GM19193 (cell line): ENCODE measurements around the gene TELO2.

Source experiments
- POLR2A ChIP-seq: IDR thresholded peaks from 4 replicates; pipeline ENCODE4 v1.6.1; 2011; ENCODE audit not compliant: insufficient read depth, insufficient read length; ENCODE audit errors: extremely low read depth

The TELO2 gene

DNA sequence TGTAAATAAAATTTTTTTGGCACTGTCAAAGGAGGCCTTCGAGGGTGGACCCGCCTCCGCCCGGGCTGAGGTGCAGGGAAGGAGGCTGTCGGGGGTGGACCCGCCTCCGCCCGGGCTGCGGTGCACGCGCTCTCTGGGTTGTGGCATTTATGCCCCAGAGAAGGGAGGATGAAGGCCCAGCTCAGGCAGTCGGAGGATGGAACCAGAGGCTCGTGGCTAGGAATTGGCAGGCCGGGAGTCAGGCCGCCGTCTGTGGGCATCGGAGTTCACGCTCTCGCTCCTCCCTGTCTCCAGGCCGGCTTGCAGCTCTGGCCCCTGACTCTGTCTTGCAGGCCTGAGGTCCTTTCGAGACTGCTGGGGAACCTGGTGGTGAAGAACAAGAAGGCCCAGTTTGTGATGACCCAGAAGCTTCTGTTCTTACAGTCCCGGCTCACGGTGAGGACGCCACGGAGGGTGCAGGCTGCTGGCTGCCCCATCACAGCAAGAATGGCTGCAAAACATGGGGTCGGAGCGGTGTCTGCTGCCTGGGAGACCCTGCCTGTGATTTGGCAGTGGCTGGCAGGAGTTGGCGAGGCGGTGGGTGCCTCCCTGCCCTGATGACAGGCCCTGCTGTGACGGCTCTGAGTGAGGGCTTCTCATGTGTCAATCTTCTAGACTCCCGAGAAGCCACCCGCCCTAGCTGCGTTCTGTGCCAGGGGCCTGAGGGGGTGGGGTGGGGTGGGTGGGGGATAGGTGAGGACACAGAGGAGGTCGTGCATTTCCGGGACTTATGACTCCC, 5.9 kb downstream of the TELO2 start:
- TF ChIP-seq POLR2A = no peak

DNA sequence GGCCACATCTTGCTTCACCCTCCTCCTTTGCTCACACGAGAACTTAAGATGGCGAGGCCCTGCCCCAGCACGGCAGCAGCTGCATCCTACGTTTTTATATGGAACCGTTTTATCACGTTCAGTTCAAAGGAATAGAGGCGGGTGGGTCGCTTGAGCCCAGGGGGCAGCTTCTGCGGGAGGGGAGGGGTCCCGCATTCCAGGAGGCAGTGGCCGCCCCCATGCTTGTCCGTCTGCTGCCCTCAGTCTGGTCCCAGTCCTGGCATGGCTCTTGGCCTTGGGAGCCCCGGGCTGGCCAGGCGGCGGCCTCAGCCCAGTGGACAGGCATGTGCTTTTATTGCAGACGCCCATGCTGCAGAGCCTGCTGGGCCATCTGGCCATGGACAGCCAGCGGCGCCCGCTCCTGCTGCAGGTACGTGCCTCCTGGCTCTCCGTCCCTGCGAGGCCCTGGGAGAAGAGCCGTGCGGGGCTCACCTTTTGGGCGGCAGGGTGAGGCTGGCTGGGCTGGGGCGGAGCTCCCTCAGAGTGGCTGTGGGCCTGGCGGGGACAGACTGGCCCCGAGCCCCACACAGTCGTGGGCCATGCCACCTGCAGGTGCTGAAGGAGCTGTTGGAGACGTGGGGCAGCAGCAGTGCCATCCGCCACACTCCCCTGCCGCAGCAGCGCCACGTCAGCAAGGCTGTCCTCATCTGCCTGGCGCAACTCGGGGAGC, 6.8 kb downstream of the TELO2 start:
- TF ChIP-seq POLR2A = no peak

DNA sequence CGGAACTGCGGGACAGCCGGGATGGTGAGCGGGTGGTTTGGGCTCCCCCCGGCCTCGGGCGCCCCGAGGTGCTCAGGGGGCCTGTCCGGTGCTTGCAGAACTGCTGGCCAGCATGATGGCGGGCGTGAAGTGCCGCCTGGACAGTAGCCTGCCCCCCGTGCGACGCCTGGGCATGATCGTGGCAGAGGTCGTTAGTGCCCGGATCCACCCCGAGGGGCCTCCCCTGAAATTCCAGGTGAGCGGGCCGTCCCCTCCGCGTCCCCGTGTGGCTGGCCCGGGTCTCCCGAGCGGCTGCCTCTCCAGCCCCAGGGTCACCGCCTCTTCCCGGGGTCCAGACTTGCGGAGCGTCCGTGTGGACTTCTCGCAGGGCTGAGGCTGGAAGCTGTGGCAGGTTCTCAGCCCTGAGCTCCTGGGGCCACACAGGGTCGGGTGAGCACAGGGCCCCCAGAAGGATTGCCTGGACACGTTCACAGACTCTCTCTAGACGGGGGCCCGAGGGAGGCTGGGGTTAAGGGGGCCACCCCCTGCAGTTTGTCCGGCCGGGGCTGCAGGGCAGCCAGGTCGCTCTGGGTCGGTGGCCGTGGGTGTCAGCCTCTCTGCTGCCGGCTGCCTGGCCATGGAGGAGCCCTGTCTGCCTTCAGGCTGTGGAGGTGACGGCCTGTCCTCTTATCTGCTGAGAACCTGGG, 7.4 kb downstream of the TELO2 start:
- TF ChIP-seq POLR2A = no peak

DNA sequence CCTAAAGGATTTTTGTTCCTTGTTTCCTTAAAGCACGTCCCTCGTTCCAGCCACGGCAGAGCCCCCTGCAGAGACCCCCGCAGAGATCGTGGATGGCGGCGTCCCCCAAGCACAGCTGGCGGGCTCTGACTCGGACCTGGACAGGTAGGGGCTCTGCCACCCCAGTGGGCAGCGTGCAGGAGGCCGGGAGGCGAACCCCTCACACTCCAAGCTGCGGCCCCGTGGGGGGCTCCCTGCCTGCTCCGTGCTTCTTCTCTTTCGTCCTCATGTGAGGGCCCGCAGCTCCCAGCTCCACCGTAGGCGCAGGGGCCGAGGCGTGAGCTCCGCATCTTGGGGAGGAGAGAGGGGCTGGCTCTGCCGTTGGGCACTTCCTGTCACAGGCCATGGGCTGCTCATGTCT, 8.5 kb downstream of the TELO2 start:
- no peak for TF ChIP-seq POLR2A

DNA sequence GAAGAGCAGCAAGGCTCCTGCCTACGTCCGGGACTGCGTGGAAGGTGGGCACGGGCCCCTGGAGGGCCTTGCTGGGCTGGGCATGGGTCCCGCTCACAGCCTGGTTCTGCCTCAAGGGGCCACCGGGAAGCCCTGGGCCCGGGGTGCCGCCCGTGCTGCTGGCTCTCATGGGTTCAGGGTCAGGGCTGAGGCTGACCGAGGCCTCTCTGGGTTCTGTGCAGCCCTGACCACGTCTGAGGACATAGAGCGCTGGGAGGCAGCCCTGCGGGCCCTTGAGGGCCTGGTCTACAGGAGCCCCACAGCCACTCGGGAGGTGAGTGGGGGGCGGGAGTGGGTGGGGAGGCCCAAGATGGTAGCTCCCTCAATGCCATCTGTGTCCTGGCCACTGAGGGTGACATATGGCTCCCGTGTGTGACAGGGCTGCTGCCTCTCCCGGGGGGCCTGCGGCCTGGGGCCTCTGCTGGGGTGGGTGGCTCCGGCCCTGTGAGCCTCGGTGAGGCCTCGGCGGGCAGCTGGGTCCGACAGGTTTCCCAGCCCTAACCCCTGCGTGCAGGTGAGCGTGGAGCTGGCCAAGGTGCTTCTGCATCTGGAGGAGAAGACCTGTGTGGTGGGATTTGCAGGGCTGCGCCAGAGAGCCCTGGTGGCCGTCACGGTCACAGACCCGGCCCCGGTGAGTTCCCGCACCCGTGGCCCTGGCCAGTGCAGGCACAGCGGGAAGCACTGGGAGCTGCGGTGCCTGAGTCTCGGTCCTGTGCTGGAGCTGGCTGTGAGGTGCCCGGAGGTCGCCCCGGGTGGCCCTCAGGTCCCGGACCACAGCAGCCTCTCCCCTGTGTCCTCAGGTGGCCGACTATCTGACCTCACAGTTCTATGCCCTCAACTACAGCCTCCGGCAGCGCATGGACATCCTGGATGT, 9.2 kb downstream of the TELO2 start:
- TF ChIP-seq POLR2A = no peak

DNA sequence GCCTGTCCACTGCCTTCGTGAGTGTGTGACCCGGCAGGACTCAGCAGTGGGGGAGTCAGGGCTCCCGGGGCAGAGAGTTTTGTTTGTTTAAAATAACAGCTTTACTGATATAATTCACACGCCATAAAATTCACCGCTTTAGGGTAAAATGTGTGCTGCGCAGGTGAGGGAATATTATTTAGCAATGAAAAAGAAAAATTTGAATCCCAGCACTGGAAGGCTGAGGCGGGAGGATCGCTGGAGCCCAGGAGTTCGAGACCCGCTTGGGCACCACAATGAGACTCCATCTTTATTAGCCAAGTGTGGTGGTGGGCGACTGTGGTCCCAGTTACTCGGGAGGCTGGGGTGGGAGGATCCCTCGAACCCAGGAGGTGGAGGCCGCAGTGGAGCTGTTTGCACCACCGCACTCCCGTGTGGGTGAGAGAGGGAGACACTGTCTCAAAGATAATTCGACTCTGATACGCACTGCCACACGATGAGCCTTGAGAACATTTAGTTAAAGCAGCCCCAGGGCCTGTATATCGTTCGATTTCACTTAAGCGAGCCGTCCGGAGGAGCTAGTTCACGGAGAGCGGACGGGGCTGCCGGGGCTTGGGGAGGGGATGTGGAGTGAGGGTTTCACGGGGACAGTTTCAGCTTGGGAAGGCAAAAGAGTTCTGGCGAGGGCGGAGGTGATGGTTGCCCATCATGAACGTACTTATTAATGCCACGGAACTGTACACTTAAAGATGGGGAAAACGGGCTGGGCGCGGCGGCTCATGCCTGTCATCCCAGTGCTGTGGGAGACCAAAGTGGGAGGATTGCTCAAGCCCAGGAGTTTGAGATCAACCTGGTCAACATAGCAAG, 10.2 kb downstream of the TELO2 start:
- TF ChIP-seq POLR2A = no peak

DNA sequence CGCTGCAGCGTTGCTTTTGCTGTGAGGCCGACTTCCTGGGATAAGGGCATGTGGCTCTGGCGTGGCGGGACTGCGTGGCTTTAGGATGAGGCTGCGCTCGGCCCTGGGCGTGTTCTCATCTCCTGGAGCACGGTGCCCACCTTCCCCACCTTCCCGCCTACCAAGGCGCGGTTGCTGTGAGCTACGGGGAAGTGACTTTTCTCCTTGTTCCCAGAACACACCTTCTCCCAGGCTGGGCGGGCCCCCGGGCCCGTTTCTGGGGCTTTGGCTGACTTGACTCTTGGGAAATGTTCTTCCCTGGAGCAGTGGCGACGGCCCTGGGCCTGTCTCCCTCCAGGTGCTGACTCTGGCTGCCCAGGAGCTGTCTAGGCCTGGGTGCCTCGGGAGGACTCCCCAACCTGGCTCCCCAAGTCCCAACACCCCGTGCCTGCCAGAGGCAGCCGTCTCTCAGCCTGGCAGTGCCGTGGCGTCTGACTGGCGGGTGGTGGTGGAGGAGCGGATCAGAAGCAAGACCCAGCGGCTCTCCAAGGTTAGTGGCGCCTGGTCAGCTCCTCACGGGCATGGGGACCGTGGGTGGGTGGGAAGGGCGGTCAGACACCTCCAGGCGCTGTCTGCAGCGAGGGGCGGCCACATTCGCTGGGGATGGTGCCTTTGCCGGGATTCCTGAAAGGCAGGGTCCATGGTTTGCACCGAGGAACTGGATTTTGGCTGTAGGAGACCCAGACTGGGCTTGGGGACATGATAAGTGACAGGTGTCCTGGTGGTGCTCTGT, 12.1 kb downstream of the TELO2 start:
- no peak for TF ChIP-seq POLR2A

DNA sequence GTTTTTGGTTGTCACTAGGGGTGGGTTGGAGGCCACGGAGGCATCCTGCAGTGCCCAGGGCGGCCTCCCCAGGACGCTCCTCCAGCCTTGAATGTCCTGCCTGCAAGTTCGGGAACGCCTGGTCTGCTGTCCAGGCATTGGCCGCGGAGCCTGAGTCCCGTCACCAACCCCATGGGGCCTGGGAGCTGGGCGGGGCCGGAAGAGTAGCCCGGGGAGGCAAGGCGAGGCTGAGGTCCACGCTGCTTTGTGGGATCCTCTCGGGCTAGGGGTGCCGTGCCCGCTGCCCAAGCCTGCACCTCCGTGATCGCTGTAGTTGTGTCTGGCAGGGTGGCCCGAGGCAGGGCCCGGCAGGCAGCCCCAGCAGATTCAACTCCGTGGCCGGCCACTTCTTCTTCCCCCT, 12.8 kb downstream of the TELO2 start:
- no peak for TF ChIP-seq POLR2A

DNA sequence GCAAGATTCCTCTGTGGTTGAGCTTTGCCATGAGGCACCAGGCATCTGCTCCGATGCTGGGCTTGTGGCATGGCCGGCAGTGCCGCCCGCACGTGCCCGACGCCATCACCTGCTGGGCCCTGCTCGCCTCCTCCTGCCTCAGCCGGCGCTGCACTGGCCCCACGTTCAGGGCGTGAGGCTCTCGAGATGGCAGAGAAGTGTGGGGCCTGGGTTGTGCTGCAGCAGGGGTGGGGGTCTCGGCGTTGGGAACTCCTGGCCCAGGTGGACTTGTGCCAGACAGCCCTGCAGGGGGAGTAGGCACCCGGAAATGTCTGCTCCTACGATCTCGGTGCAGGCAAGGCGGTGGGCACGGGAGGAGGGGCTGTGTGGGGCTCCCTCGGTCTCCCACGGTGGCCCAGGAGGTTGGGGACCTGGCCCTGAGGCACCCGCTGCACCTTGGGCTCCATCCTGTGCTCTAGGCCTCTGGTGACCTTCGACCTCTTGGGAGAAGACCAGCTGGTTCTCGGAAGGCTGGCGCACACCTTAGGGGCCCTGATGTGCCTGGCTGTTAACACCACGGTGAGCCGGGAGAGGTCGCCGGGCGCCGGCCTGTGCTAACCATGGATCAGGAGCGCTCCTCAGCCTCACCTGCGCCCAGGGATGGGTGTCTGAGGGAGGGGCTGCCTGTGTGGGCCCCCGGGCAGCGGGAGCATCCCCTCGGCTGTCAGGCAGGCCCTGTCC, 13.5 kb downstream of the TELO2 start:
- no peak for TF ChIP-seq POLR2A

DNA sequence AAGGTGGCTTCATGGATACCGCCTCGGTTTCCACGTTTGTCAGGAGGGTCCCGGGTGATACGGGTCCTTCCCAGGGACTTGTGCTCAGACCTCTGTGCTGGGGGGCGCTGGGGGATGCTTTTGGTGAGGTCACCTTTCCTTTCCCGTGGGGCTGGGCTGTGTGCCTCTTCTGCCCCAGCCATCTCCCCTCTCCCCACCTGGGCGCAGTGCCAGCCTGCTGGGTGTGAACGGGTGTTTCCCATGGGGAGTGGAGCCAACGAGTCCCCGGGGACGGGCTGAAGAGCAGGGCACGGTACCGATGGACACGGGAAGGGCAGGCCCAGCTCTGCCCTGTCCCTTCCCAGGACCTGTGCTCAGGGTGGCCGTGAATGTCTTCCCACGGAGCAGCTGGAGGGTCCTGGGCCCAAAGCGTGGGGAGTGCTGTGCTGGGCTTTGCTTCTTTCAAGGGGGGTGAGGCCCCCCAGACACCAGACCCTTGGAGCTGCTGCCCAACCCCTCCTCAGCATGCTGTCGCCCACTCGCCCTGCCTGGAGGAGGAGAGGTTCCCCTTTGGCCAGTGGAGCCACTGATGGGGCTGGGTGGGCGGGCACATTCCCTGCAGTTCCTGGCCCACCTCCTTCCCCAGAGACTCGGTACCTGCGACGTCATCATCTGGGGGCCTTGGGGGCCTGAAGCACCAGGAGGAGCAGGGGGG, 15.5 kb downstream of the TELO2 start:
- no peak for TF ChIP-seq POLR2A

DNA sequence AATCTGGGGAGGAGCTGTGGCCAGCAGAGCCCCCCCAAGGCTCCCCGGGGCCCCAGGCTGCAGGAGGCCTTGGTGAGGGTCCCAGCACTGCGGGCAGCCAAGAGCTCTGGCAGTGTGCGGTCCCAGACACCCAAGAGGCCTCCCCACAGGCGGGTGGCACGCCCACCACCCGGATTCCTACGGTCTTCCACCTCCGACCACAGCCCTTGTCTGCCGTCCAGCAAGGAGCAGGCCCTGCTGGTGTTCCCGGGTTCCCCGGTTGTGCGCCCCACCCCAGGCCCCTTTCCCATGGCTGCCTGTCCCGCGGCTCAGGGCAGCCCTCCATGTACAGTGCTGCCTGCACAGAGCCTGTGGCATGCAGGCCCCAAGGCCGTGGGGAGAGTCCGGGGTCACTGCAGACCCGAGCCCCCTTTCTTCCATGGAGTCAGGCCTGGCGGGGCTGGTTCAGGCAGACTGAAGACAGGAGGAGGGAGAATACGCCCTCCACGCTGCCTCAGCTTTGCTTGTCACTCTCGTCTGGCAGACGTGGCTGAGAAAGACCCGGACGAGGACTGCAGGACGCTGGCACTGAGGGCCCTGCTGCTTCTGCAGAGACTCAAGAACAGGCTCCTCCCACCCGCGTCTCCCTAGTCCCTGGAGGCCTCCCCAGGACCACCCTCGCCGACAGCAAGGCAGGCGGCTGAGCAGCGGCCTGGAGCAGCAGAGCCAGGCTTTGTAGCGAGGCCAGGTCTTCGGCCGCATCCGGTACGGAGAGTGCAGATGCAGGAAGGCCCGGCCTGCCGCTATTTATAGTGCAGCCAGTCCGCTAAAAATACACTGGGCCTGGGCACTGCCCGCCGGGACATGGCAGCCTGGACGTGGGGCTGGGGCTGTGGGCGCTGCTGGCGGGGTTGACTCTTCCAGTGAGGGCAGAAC, 16.4 kb downstream of the TELO2 start:
- no peak for TF ChIP-seq POLR2A
